Psoas muscle (tissue), 8 donors: ENCODE data around the gene GNPNAT1. TPM values are rescaled to one million over a fixed set of nuclear protein-coding genes. Genes with fewer than 3 reads are reported as not detected.

Source experiments
- ATAC-seq, 4 donors: fragments of 200-7000 bp; cut with Tn5 transposase; one replicate each; pipeline ENCODE4 v1.9.1; 2020; ENCODE audit warnings: moderate library complexity in 3 of 4, mild to moderate bottlenecking in 2 of 4
- DNase-seq, 2 donors: peaks; one replicate each; pipeline ENCODE4 v3.0.0-alpha.2; 2020
- H3K27ac ChIP-seq: fragments of 200-600 bp; one replicate; pipeline ENCODE4 v1.8.0; 2022
- H3K27me3 ChIP-seq, 3 donors: fragments of 200-600 bp in 1 of 3; one replicate each; pipeline versions ENCODE4 v1.6.1 to v1.8.0; 2013 to 2022; ENCODE audit warnings: low read length in 2 of 3, mild to moderate bottlenecking in 2 of 3, moderate library complexity in 1 of 3; ENCODE audit not compliant: insufficient read depth in 3 of 3
- H3K36me3 ChIP-seq, 2 donors: fragments of 200-600 bp in 1 of 2; one replicate each; pipeline versions ENCODE4 v1.6.1 to v1.8.0; 2013 to 2022; ENCODE audit warnings: low read depth in 1 of 2, mild to moderate bottlenecking in 1 of 2, moderate library complexity in 1 of 2; ENCODE audit not compliant: insufficient read depth in 1 of 2
- H3K4me1 ChIP-seq: fragments of 200-600 bp; one replicate; pipeline ENCODE4 v1.8.0; 2022
- H3K4me3 ChIP-seq: fragments of 200-600 bp; one replicate; pipeline ENCODE4 v1.8.0; 2022; ENCODE audit warnings: mild to moderate bottlenecking
- H3K9me3 ChIP-seq: fragments of 200-600 bp; one replicate; pipeline ENCODE4 v1.8.0; 2022
- WGBS, 3 donors: extraction: QIAGEN DNeasy Blood & Tissue Kit; methylation state at CpG; one replicate each; pipeline versions ENCODE4 v1.1.6 to v1.1.7; 2013; 5-methylcytosine and 5-hydroxymethylcytosine counted together
- intact Hi-C, 2 donors: fragments of 100-400 bp; cut with DNase I; formaldehyde crosslinking; loops; one replicate each; pipeline versions ENCODE4 v1.11.0 to v1.14.2; 2022
- polyA plus RNA-seq, 3 donors: library from polyadenylated mRNA; stranded (reverse); fragments of 200-250 nt; gene quantifications; one replicate each; pipeline ENCODE4 v1.2.3, GENCODE V29; 2013
- total RNA-seq, 4 donors: library from RNA; stranded (reverse); fragmentation: NEBNext Ultra II Directional in 2 of 4; extraction: Animal tissue kit (Norgen Biotek cat#: 25700) in 2 of 4; gene quantifications; one replicate each; pipeline versions ENCODE4 v1.2.1 to v1.2.4, GENCODE V29; 2021 to 2023
- TF ChIP-seq, protein P1 (sequence below): fragments of 200-600 bp; IDR thresholded peaks from one replicate; pipeline ENCODE4 v1.8.0; 2022; ENCODE audit warnings: antibody characterized with exemption
- donor health status: healthy with polysubstance abuse.
- donor health status: DM: no; HTN: no; CAD: no; lungs with moderate emphysema.
- donor health status: Bipolar disorder and iron deficiency.
- donor health status: healthy.
- donor health status: DM: yes; HTN: yes; CAD: no.
- donor health status: DM: no; HTN: no; CAD: no.
- donor health status: DM: no; HTN: no; CAD: no.
- donor health status: DM: yes; HTN: yes; CAD: no.

Gene GNPNAT1
- total and polyA plus RNA-seq, 7 donors, result 7.9 to 54.0 (median 15.8) TPM

DNA sequence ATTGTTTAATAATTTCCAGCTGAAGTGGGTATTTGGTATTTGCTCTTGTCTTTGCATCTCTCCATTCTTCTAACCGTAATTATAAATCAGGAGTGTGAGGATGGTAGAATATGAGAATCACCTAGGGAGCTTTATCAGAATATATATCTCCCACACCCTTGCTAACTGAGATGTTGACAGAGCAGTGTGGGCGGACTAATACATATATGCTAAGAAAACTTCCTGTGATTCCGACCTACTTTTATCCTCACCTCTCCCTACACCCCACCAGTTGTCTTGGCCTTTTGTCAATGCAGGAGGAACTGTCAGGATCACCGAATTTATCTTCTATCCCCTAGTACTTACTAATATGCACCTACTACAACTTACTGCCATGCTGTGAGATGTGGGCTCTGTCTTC is 14.7 kb upstream of the GNPNAT1 start:
- intact Hi-C loops, result no loop called here
- DNase-seq (no peak), ATAC-seq (no peak)
- no peaks in the 10 kb centered on the region for H3K27me3 ChIP-seq
- WGBS, 3 donors, result 83 to 88% (median 85%) methylated on average over 4 of the region's 4 CpGs
- no peak overlapping the region for H3K27ac ChIP-seq
- H3K4me1 ChIP-seq, result no peaks in the 10 kb centered on the region
- TF ChIP-seq, protein P1, sequence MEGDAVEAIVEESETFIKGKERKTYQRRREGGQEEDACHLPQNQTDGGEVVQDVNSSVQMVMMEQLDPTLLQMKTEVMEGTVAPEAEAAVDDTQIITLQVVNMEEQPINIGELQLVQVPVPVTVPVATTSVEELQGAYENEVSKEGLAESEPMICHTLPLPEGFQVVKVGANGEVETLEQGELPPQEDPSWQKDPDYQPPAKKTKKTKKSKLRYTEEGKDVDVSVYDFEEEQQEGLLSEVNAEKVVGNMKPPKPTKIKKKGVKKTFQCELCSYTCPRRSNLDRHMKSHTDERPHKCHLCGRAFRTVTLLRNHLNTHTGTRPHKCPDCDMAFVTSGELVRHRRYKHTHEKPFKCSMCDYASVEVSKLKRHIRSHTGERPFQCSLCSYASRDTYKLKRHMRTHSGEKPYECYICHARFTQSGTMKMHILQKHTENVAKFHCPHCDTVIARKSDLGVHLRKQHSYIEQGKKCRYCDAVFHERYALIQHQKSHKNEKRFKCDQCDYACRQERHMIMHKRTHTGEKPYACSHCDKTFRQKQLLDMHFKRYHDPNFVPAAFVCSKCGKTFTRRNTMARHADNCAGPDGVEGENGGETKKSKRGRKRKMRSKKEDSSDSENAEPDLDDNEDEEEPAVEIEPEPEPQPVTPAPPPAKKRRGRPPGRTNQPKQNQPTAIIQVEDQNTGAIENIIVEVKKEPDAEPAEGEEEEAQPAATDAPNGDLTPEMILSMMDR, result no peak
- no peak overlapping the region for H3K4me3 ChIP-seq
- no peaks in the 10 kb centered on the region for H3K36me3 ChIP-seq
- H3K9me3 ChIP-seq, result no peaks in the 10 kb centered on the region

DNA sequence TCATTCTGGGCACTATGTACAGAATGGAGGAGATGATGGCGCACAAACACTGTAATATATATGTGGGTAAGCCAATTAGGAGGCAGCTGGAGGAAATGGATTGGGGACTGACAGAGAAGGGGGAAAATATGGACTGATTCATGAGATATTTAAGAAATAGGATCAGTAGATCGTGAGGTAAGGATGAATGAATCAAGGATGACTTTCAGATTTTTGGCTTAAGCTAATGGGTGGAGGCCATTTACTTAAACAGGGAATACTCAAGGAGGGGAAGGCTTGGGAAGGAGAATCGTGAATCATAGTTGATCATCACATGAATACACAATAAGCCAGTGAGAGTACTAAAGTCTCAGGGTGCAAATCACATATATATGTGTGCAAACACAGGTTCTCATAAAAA is 11.2 kb upstream of the GNPNAT1 start:
- Histone ChIP-seq H3K4me3 (no peak overlapping the region), H3K36me3 (no peaks in the 10 kb centered on the region), H3K27me3 (no peaks in the 10 kb centered on the region), H3K27ac (no peak overlapping the region), H3K9me3 (no peaks in the 10 kb centered on the region), H3K4me1 (no peaks in the 10 kb centered on the region)
- no peak for DNase-seq
- TF ChIP-seq, protein P1, result no peak
- 84 to 91% (median 90%) methylated on average over 3 of the region's 3 CpGs for WGBS, 3 donors
- intact Hi-C loops, result no loop called here
- no peak for ATAC-seq

DNA sequence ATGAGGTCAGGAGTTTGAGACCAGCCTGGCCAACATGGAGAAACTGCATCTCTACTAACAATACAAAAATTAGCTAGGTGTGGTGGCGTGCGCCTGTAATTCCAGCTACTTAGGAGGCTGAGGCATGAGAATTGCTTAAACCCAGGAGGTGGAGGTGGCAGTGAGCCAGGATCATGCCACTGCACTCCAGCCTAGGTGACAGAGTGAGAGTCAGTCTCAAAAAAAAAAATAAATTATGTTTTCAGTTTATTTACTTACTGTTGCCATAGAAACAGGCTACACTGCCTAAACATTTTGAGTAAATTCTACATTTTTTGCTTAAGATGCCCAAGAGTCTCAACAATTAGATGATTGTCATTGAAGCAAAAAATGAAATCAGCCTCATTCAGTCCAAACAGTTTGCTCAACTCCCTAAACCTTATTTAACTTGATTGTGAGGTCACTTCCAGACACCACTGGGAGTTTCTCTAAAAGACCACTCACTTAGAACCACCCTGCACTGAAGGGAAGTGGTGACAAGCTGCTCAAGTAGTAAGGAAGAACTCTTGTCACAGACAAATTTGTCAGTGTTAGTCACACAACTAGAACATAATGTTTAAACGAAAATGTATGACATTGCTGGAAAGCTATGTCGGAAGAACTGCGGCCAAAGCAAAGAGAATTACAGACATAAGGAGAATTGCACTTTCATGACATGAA is 9.8 kb upstream of the GNPNAT1 start:
- Histone ChIP-seq H3K4me1 (no peaks in the 10 kb centered on the region), H3K9me3 (no peaks in the 10 kb centered on the region), H3K36me3 (no peaks in the 10 kb centered on the region), H3K4me3 (no peak overlapping the region), H3K27ac (no peak overlapping the region), H3K27me3 (no peaks in the 10 kb centered on the region)
- 55 to 65% (median 61%) methylated on average over 5 of the region's 5 CpGs for WGBS, 3 donors
- TF ChIP-seq, protein P1, result no peak
- ATAC-seq, result no peak
- peak in 1 of 2 donors; percentile 21 for DNase-seq
- intact Hi-C loops, result no loop called here

DNA sequence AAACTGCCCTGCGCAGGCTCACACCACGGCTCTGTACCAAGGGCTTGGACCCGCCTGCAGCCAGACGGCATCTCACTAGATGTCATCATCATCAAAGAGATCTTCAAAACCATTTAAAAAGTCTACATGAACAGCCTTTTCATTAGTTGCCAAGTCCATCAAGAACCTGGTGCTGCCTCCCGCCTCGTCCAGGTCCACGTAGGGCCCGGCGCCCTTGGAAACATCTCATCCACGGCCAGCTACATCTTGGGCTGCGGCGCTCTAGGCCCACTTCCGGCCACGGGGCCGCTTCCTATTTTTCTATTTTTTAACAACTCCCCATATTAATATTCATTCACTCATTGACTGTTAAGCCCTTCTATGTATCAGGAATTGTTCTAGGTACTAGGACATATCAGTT is 7.4 kb upstream of the GNPNAT1 start:
- Histone ChIP-seq H3K9me3 (no peaks in the 10 kb centered on the region), H3K4me1 (no peaks in the 10 kb centered on the region), H3K27me3 (no peaks in the 10 kb centered on the region), H3K4me3 (no peak overlapping the region), H3K27ac (no peak overlapping the region), H3K36me3 (no peaks in the 10 kb centered on the region)
- intact Hi-C loops, result no loop called here
- ATAC-seq (no peak), DNase-seq (no peak)
- TF ChIP-seq, protein P1, result no peak
- 93 to 95% (median 94%) methylated on average over 15 of the region's 15 CpGs for WGBS, 3 donors

DNA sequence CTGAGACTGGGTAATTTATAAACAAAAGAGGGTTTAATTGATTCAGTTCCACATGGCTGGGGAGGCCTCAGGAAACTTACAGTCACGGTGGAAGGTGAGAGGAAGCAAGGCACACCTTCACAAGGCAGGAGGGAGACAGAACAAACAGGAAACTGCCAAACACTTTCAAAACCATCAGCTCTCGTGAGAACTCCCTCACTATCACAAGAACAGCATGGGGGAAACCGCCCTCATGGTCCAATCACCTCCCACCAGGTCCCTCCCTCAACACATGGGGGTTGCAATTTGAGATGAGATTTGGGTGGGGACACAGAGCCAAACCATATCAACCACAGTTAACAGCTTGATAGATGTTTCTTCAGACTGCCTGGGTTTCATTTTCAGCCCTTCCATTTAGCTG is 6.2 kb upstream of the GNPNAT1 start:
- DNase-seq, result no peak
- H3K9me3 ChIP-seq, result no peaks in the 10 kb centered on the region
- H3K4me3 ChIP-seq, result no peak overlapping the region
- no peaks in the 10 kb centered on the region for H3K36me3 ChIP-seq
- H3K4me1 ChIP-seq, result no peaks in the 10 kb centered on the region
- H3K27ac ChIP-seq, result no peak overlapping the region
- 66 to 76% (median 69%) methylated on average over 3 of the region's 3 CpGs for WGBS, 3 donors
- intact Hi-C loops, result no loop called here
- TF ChIP-seq, protein P1, result no peak
- H3K27me3 ChIP-seq, result no peaks in the 10 kb centered on the region
- ATAC-seq, result no peak
